Transverse colon (tissue), 4 donors: ENCODE results near the gene DCST2. TPM values are rescaled to one million over a fixed set of nuclear protein-coding genes. Genes with fewer than 3 reads are reported as not detected.

ENCODE experiments used
- DNase-seq: peaks from one replicate; pipeline ENCODE4 v3.0.0-alpha.2; 2019
- H3K27ac ChIP-seq, 4 donors: fragments of 200-600 bp; sonication (generic); 2 replicates each; pipeline ENCODE4 v1.5.1; 2016 to 2018; ENCODE audit warnings: inconsistent platforms in 4 of 4
- H3K27me3 ChIP-seq: fragments of 200-600 bp; sonication (generic); 2 replicates; pipeline ENCODE4 v1.5.1; 2017; ENCODE audit warnings: inconsistent platforms
- H3K36me3 ChIP-seq, 4 donors: fragments of 200-600 bp; sonication (generic); 2 replicates each; pipeline ENCODE4 v1.5.1; 2017 to 2019; ENCODE audit warnings: inconsistent platforms in 4 of 4
- H3K4me1 ChIP-seq, 4 donors: fragments of 200-600 bp; sonication (generic); 2 replicates each; pipeline ENCODE4 v1.5.1; 2017 to 2020; ENCODE audit warnings: inconsistent platforms in 4 of 4
- H3K4me3 ChIP-seq, 4 donors: fragments of 200-600 bp; sonication (generic); 1 replicate in 1 of 4; 2 replicates in 3 of 4; pipeline versions ENCODE4 v1.5.1 to v1.6.1; 2017 to 2019; ENCODE audit warnings: inconsistent platforms in 4 of 4
- H3K9me3 ChIP-seq, 2 donors: fragments of 200-600 bp; sonication (generic); 2 replicates each; pipeline ENCODE4 v1.5.1; 2017 to 2019; ENCODE audit warnings: inconsistent platforms in 2 of 2
- CTCF ChIP-seq, 5 experiments: fragments of 200-600 bp in 3 of 5; fragments of 450-650 bp in 2 of 5; sonication (generic) in 3 of 5; IDR thresholded peaks; 1 replicate in 2 of 5; 2 replicates in 3 of 5; pipeline ENCODE4 v1.5.1; 2016 to 2017; ENCODE audit warnings: antibody characterized with exemption in 5 of 5, inconsistent platforms in 3 of 5, mild to moderate bottlenecking in 2 of 5, moderate library complexity in 1 of 5
- EP300 ChIP-seq: sonication (generic); formaldehyde crosslinking; IDR thresholded peaks from one replicate; pipeline ENCODE4 v1.6.1; 2017; ENCODE audit warnings: antibody characterized with exemption, low read depth
- POLR2A ChIP-seq: fragments of 450-650 bp; IDR thresholded peaks from one replicate; pipeline ENCODE4 v1.6.1; 2016; ENCODE audit warnings: antibody characterized with exemption, mild to moderate bottlenecking, moderate library complexity
- POLR2AphosphoS5 ChIP-seq, 3 donors: sonication (generic); formaldehyde crosslinking; IDR thresholded peaks; one replicate each; pipeline ENCODE4 v1.6.1; 2016; ENCODE audit warnings: antibody characterized with exemption in 3 of 3
- WGBS, 2 donors: methylation state at CpG; one replicate each; pipeline ENCODE4 v1.1.5; 2018; ENCODE audit warnings: low coverage in 1 of 2; 5-methylcytosine and 5-hydroxymethylcytosine counted together
- in situ Hi-C, 4 donors: fragments of 200-750 bp; cut with MboI; loops; one replicate each; pipeline versions ENCODE4 v1.15.0 to v1.15.1; 2017; ENCODE audit warnings: low sequenced_read_pairs in 3 of 4, low pct_ligation_motif_present in 1 of 4, low pct_unique_long_range_greater_than_20kb in 1 of 4
- intact Hi-C: fragments of 100-400 bp; cut with DNase I; formaldehyde crosslinking; loops from one replicate; pipeline ENCODE4 v1.15.1; 2023; ENCODE audit warnings: low total_unique reads
- total RNA-seq, 4 donors: library from RNA; depleted of rRNA; stranded (reverse); fragments of >200 nt; gene quantifications; one replicate each; pipeline ENCODE4 v1.1.0, GENCODE V29; 2016

DCST2 gene
- total RNA-seq, 4 donors from 2014 or later: 1.9 to 4.6 (median 4.5) TPM; not detected in 1

- Histone ChIP-seq H3K4me1 (peaks cover 14 to 53% (median 36%) of the 10 kb centered on the region in 4 donors), H3K27me3 (no peaks in the 10 kb centered on the region), H3K4me3 (no peak overlapping the region), H3K36me3 (no peaks in the 10 kb centered on the region), H3K9me3 (no peaks in the 10 kb centered on the region), H3K27ac (no peak overlapping the region)
- intact Hi-C loops (no loop called here), in situ Hi-C loops (no loop called here)
- no peak for DNase-seq
- 86 to 94% methylated on average over 11 to 14 of the region's 14 CpGs for WGBS, 2 donors
- TF ChIP-seq EP300: no peak
- TF ChIP-seq POLR2AphosphoS5 (IDR thresholded peaks at IDR 0.05): no peak
- TF ChIP-seq POLR2A: no peak
- no peak for TF ChIP-seq CTCF (IDR thresholded peaks at IDR 0.05)
Observed at GRCh38 chr1:155040358-155041093, 6.9 kb upstream of the DCST2 start.

- Histone ChIP-seq H3K9me3 (no peaks in the 10 kb centered on the region), H3K27me3 (no peaks in the 10 kb centered on the region), H3K4me1 (peaks cover 10 to 47% (median 30%) of the 10 kb centered on the region in 4 donors), H3K4me3 (no peak overlapping the region), H3K27ac (peak overlapping the region; percentile 70 to 79 (median 75)), H3K36me3 (no peaks in the 10 kb centered on the region)
- no peak for DNase-seq
- TF ChIP-seq EP300 (no peak), POLR2AphosphoS5 (IDR thresholded peaks at IDR 0.05) (no peak), CTCF (IDR thresholded peaks at IDR 0.05) (no peak), POLR2A (no peak)
- in situ Hi-C loops: no loop called here
- 60 to 76% methylated on average over 1 to 4 of the region's 4 CpGs for WGBS, 2 donors
- intact Hi-C loops: no loop called here
Observed at GRCh38 chr1:155039308-155039669, 5.7 kb upstream of the DCST2 start.

DNA sequence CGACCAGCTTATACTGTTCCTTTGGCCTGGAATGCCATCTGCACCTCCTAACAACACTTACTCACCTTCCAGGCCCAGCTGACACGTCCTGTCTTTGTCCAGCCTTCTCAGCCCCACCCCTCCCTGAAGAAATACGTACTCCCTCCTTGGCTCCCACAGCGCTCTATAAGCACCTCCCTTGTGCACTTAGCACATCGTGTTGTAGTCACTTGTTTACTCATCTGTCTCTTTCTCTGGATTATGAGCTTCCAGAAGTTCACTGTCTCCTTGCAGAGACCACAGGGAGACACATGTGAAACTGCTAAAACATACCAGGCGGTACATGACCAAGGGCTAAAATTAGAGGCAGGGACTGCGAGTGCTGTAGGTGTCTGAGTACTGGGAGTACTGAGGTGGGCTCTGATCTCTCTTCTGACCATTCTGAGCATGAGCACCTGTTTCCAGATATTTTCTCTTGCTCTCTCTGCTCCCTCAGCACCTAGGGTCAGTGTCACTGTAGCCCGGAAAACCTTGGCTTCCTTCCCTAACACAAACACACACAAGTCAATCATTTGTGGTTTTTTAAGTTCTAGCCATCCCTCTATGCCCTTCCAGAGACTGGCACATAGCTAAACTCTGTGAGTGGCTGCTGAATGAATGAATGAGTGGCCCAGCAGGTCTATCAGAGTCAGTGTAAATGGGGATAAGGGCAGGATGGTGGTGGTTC is 5.2 kb upstream of the DCST2 start:
- DNase-seq: peak; percentile 79
- no peaks in the 10 kb centered on the region for H3K36me3 ChIP-seq
- TF ChIP-seq CTCF (IDR thresholded peaks at IDR 0.05): no peak
- TF ChIP-seq POLR2A: peak; percentile 65
- peak; percentile 11 to 82 (median 81) for TF ChIP-seq POLR2AphosphoS5 (IDR thresholded peaks at IDR 0.05)
- TF ChIP-seq EP300: no peak
- no peaks in the 10 kb centered on the region for H3K9me3 ChIP-seq
- no peak overlapping the region for H3K4me3 ChIP-seq
- H3K4me1 ChIP-seq: peaks cover 6 to 42% (median 25%) of the 10 kb centered on the region in 4 donors
- in situ Hi-C loops (no loop called here), intact Hi-C loops (no loop called here)
- WGBS, 2 donors: 24 to 33% methylated on average over 1 to 8 of the region's 8 CpGs
- H3K27ac ChIP-seq: peak overlapping the region; percentile 70 to 79 (median 75)
- H3K27me3 ChIP-seq: no peaks in the 10 kb centered on the region

- Histone ChIP-seq H3K4me3 (no peak overlapping the region), H3K27me3 (no peaks in the 10 kb centered on the region), H3K27ac (peak overlapping the region; percentile 70 to 79 (median 75)), H3K9me3 (no peaks in the 10 kb centered on the region), H3K4me1 (peaks cover 6 to 35% (median 17%) of the 10 kb centered on the region in 4 donors), H3K36me3 (no peaks in the 10 kb centered on the region)
- peak; percentile 48 for DNase-seq
- intact Hi-C loops: no loop called here
- WGBS, 2 donors: 65 to 83% methylated on average over 1 to 6 of the region's 6 CpGs
- in situ Hi-C loops: no loop called here
- TF ChIP-seq EP300 (no peak), POLR2A (no peak), POLR2AphosphoS5 (IDR thresholded peaks at IDR 0.05) (peak in 1 of 3 donors; percentile 22), CTCF (IDR thresholded peaks at IDR 0.05) (no peak)
Observed at GRCh38 chr1:155037851-155038441, 4.4 kb upstream of the DCST2 start.
